Measurements from ENCODE around the gene FBXO2.

Gene FBXO2, protein sequence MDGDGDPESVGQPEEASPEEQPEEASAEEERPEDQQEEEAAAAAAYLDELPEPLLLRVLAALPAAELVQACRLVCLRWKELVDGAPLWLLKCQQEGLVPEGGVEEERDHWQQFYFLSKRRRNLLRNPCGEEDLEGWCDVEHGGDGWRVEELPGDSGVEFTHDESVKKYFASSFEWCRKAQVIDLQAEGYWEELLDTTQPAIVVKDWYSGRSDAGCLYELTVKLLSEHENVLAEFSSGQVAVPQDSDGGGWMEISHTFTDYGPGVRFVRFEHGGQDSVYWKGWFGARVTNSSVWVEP

DNA sequence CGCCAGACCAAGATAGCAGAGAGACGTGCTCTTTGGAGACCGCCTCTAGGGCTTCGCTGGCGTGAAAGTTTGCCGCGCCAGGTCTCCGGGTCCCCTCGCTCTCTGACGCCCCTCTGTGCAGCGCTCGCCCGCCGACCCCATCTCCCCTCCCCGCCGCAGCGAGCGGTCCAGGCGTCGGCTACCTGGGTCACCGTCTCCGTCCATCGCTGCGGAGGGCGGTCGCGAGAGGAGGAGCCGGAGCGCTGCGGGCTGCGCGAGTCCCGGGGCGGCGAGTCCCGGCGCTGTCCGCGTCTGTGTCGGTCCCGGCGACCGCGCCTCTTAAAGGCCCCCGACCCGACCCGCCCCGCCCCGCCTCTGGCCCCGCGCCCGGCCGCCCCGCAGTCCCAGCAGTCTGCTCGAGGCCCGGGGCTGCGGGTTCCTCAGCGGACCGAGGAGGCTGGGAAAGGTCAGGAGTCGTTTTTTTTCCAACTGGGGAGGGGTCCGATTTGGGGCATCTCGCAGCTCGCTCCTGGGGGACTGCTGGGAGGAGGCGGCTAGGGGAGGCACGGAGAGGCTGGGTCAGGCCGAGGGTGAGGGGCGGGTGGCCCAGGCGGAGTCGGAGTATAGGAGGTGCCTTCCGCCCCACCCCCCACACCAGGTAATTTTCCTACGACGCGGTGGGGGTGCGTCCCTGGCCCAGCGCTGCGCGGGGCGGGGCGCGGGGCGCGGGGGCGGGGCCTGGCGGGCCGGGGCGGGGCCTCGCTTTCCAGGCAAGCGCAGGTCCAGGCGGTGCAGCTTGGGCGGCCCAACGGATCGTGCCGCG, at the start of gene FBXO2, which contains the start of gene FBXO44:
TSS of gene FBXO2 (minus strand) at position 293 of the 802 bp plus-strand sequence. CDS start at position 204, 89 bp downstream.
TSS of gene FBXO44 (plus strand) at position 741 of the 802 bp plus-strand sequence. CDS start 959 bp downstream, outside the sequence.
- DNase-seq = no peak

DNA sequence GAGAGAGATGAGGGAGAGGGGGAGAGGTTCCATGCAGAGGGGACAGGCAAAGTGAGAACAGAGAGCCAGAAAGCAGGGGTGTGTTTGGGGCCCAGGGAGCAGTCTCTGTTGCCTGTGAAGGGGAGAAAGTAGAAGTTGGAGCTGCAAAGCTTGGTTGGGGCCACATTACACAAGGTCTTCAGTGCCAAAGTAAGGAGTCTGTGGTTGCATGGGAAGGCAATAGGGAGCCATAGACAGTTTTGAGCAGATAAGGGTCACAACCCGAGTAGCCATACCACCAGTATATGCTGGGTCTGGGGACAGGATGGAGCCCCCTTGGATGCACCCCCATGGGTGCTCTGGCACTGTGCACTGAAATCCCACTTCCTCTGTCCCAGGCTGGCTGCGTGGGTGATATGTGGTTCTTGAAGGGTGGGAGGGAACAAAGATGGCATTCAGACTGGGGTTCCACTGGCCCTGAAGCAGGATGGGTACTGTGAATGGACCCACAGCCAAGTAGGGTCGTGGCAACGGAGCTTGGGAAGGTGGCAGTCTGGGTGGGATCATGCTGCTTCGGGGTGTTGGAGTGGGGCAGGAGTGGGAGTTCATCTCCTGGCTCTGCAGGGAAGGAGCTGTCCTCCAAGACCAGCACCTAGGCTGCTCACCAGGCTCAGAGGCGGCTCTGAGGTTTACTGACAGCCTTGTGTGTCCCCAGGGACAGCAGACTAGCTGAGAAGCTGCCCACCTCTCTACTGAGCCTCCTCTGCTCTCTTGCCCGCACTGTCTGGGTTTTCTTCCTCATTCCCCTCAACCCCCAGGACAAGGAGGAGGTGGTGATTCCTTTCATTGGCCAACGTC, 49.3 kb upstream of the FBXO2 start:
- DNase-seq = no peak

DNA sequence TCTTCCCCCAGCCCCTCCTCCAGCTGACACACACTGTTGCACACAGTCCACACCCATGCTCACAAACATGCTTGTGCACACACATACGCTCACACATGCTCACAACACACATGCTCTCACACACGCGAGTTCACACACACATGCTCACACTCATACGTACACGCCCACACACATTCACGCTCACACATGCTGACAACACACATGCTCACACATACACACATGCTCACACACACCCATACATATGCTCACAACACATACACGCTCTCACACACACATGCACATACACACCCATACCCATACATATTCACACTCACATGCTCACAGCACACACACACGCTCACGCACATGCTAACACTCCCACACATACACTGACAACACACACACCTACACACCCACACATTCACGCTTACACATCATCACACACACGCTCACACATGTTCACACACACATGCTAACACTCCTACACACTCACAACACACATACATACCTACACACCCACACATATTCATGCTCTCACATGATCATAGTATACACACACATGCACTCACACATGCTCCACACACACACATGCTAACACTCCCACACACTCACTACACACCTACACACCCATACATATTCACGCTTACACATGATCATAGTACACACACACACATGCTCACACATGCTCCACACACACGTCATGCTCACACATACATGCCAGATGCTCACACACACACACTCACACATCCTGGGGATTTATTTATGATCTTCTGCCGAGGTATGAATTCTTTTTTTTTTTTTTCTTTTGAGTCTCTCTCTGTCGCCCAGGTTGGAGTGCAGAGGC, 48.0 kb upstream of the FBXO2 start:
- DNase-seq = no peak

DNA sequence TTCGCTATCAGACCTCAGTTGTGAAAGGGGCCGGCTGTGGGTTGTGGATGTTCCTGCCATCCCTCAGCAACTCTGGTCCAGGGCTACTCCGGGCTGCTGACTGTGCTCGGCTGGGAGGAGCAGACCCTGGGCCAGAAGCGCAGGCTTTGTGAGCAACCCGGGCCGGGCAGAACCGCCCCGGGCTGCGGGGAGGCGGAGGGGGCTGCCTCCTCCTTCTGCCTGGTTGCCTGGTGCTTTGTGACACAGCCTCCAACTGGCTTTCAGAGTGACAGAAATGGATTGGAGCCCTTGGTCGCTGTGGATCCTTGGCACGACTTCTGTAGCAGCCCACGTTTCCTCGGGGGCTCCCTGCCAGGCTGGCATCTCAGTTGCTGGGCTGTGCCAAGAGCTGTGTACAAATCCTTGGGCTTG, 47.3 kb upstream of the FBXO2 start:
- DNase-seq = no peak

DNA sequence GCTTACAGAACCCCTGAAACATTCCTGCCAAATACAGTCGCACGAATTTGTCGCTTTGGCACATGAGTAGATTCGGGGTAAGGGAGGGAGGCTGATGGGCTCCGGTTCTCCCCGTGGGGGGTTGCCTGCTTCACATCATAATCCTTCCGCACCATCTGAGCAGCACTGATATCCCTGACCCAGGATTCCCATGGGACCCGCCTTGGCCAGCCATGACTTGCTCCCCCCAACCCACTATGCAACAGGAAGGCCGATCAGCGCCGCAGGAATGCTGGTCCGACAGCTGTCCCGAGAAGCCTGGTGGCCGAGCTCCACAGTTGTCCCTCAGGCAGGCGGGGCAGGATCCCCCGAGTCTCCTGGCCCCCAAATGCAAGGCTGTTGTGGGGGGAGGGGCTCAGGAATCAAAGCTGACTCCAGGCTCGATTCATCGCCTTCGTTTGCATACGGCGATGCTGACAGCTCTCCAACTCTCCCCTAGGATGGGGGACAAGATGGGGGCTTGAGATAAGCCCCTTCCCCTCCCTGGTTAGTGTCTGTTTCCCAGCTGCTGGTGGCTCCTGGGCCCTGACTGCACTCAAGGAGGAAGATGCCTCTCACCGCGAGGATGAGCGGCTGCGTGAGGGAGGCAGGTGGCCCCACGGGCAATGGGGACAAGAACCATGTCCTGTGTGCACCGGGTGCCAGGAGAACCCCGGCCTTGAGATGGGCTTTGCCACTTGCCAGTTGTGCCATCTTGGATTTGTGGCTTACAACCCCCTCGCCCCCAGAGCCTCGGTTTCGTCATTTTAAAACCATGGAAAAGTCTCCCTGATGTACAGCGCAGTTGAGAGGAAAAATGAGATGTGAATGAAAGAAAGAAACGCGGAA, 46.6 kb upstream of the FBXO2 start:
- DNase-seq = no peak

DNA sequence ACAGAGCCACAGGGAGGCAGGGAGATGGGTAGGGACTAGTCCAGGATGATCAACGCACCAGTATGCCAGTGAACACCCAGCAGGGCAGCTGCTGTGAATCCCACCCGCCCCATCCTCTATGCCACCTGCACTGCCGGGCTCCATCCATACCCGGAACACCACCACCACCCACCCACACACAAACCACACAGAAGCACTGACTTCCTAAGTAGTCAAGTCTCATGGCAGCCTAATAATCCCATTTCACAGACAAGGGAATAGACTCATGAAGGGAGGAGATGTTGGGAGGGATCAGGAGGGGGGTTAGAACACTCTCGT, 43.6 kb upstream of the FBXO2 start:
- no peak for DNase-seq

DNA sequence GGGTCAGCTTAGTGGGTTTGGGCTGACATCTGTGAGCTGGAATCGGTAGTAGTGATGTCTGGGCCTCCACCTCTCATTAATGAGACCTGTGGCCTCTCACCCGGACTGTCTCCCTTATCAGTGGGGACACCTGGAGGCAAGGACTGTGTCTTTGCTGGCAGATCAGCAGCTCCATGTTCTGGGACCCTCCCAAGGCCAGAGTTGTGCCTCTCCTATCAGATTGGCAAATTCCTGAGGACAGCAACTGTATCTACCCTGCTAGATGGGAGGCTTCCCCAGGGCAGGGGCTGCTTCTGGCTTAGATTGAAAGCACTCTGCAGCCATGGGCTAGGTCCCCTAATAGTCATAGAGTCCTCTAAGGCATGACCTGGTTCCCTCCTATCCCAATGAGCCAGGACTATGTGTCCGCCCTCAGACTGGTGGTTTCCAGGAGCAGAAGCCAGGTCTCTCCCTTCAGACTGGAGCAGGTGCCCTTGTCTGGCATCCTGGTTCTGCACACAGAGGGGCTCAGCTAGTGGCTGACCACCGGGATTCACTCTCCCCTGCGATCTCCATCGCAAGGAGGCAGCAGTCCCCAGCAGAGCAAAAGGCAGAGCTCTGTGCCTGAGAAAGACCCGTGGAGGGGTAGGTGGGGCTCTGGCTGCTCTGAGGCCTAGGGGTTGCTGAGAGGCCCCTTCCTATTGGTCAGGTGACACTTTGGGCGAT, 43.1 kb upstream of the FBXO2 start:
- peak; percentile 29 for DNase-seq

DNA sequence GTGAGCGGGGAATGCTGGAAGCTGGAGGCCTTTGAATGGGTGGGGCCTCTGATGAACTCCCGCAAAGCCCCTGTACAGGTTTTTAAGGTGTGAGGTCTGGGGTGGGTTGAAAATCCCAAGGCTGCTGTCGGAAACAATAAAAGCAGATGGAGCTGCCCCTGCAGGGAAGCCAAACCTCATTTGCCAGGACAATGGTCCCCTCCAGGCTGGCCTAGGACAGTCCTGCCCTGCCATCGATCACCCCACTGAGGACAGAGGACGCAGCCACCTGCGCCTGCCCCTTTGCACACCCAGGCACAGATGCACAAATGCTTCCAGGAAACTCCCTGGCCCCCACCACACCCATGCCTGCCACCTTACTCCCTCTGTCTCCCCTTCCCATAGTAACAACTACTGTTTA, 41.6 kb upstream of the FBXO2 start:
- DNase-seq = no peak

DNA sequence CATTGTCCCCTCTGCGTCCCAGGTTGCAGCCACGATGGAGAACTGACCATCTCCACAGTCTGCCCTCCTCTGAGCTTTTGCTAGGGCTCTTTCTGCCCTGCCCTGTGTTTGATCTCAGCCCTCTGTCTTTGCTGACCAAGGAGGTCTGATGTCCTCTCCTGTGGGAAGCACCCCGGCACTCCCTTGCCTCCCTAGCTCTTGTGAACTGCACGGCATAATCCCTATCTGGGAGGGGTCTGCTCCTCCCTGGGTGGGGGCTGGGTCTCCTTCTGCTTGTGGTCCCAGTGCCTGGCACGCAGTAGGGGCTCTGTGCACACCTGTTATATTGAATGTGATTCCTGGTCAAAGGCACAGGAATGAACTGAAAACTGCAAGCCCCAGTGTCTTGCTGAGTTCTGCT, 39.7 kb upstream of the FBXO2 start:
- no peak for DNase-seq

DNA sequence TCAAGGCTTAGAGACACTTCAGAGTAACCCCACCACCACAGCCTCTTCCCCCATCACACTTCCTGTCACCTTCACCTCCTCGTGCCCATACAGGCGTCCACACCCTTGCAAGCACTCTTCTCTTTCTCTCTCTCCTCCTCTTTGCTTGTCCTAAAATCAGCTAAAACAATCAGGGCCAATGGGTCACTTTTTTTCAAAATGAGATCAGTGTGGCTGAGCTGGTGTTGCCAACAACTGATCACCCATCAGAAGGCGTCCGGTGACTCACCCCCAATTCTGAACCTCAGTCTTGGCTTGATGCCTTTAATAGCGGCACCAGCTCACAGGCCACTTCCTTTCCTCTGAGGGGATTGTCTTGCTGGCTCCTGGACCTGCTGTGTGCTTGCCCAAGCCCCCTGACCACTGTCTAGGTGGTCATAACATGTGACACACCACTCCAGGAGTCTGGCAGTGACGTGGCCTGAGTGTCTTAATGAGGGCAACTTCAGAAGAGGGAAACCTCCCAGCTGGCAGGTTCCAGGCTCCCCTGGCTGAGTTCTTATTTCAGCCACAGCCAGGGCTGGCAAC, 38.9 kb upstream of the FBXO2 start:
- DNase-seq = peak; percentile 65

DNA sequence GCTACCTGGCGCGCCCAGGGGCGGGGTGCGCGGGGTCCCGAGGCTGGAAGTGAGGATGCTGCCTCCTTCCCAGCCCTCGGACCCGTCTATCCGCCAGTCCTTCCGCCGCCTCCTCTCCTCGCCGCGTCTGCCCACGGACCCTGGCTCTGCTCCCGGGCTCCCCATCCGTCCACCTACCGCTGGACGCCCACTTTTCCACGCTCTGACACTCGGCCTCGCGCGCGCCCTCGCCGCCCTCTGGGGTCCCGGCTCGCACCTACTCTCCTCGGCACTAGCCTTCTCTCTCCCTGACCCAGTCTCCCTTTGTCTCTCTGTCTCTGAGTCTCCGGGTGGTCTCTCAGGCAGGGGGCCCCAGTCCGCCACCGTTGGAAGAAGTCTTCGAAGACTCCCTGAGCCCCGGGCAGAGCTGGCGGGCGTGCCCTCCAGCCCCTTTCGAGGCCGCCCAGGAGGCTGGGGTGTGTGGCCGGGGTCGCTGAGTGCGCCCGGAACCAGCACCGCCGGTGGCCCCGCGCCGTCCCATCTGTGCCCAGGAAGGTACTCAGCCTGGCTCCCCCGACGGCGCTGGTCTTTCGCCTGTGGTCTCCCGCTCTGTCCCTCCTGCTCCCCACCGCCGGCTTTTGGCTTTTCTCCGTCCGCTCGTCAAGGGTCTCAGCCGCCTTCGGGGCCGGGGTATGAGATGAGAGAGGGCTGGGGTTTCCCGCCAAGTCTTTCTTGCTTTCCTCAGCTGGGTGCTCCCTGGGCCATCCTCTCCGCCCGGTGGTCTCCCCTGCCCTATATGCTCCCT, 37.9 kb upstream of the FBXO2 start:
- no peak for DNase-seq

DNA sequence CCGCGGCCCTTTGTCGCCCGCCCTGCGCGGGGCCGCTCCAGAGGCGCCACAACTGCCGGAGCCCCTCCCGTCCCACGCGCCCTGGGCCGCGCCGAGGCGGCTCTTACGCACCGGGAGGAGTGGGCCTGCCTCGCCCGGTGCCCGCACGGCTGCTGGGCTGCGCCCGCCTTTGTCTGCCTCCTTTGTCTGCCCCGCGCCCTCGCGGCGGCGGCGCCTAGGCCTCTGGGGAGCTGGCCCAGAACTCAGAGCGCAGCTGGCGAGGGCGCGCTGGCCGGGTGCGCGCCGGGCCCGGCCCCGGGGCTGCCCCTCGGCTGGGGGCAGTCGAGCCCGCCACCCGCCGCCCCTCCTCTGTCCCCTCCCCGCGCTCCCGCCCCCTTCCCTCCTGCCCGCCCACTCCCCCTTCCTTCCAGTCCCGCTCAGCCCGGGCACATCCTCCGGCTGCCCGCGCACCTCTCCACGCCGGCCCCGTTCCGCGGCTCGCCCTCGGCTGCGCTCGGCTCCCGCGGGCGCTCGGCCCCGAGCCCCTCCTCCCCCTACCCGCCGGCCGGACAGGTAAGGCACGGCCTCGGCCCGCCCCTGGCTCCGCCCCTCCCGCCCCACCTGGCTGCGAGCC, 37.2 kb upstream of the FBXO2 start, which contains the start of gene DRAXIN:
TSS of gene DRAXIN (plus strand) at position 409 of the 613 bp plus-strand sequence. CDS start 14,549 bp downstream, outside the sequence.
- no peak for DNase-seq

DNA sequence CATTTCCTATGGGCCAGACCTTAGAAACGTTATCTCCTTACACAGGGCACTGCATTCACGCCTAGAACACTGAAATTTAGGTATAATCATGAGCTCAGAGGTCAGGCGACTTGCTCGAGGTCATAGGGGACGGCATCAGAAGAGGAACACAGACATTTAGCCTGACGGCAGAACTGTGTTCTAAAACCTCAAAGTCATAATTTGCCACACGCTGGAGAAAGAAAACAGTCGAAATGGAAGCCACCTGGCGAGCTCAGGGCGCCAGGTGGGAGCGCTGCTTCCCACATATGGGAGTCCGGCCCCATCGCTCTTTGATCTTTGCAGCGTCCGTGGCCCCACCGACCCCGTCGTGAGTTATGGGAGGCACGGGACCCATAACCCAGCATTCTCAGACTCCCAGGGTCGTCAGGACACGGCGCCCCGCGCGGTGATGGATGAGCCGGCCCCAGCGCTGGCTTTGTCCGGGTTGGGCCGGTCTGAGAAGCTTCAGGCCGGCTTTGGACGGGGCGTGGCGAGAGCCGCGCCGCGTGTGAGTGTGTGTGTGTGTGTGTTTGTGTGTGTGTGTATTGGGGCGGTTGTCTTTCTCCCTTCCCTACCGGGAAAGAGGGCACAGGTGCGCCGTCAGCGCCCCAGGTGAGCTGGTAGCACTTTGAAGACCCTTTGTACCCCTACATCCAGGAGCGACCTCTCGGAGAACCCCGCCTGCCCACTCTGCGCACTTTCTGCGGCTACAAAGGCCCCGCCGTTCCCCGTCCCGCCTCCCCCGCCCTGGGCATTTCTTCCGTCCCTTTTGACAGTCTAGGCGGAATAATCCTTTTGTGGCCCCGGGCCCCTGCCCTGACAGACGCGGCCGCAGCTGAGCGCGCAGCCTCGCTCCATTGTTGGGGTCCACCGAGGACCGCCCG, 36.4 kb upstream of the FBXO2 start:
- DNase-seq = peak; percentile 22

DNA sequence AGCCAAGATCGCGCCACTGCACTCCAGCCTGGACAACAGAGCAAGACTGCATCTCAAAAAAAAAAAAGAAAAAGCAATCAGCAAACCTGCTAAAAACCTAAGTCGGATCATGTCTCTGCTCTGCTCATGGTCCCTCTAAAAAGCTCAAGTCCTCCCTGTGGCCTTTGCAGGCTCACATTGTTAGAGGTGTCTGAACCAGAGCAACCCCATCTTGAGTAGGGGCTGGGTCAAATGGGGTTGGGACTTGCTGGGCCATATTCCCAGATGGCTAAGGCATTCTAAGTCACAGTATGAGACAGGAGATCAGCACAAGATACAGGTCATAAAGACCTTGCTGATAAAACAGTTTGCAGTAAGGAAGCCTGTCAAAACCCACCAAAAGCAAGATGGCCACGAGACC, 34.3 kb upstream of the FBXO2 start:
- DNase-seq = no peak

DNA sequence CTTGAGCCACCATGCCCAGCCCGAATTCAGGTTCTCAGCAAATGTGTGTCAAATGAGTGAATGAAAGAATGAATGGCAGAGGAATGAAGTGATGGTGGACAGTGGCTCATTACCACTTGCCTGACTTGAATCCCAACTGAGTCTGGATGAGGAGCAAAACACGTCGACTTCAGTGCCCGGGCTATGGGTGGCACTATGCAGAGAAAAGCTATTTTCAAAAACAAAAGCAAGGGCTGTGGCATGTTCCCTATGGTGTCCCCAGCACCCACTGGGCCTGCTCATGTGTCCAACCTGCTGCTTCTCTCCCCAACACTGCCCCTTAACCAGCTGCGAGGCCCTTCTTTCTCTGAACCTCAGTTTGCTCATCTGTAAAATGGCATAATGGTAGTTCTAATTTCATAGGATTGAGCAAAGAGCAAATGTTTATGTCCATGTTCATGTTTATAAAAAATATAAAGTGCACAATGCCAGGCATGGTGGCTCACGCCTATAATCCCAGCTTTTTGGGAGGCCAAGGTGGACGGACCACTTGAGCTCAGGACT, 31.1 kb upstream of the FBXO2 start:
- no peak for DNase-seq

DNA sequence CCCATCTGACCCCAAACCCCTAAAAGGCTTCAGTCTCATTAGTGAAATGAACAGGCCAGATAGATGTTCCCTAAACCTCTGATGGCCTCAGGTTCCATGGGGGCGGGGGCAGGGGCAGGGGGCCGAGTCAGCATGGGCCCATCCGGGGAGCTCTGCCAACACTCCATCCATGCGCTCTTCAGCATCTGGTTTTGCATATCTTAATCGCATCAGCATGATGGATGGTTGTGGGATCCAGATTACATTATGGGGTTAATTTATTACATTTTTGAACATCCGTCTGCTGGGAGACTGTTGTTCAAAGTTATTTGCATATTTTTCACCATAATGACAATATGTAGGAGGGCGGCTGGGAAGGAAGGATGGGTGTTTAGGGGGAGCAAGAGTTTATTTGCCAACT, 29.8 kb upstream of the FBXO2 start:
- no peak for DNase-seq

DNA sequence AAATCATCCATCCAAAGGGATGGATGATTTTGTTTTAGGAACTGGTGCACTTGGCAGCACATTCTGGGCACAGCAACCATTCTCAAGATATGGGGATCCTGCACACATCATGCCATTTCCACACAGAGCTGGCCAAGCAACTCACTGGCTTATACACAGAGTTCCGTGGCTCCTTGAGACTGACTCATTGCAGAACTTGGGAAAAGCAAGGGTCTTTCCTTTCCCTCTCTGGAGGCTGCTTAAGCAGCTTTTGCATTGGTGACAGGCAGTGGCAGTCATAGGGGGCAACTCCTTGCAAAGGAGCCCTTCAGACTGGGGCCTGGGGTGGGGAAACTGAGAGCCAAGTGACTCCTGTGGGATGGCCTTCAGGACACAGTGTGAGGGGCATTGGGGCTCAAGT, 28.6 kb upstream of the FBXO2 start:
- no peak for DNase-seq

DNA sequence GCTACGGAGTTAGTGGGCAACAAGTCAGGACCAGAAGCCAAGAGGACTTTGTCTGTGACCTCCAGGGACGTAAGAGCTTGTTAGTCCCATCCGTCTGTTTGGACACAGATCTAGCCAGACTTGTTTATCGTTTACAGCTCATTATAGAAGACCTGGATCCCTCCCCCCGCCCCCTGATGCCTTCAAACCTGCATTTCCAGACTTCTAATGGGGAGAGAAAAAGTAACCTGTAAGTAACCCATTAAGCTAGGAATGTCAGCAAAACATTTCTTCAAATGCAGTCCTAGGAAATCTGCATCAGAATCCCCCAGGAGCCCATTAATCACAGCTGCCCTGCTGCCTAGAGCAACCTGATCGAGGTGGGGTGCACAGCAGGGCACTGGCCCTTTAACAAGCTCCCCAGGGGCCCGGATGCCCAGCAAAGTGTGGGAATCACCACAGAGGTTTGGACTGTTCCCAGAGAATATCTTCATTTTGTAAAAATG, 28.1 kb upstream of the FBXO2 start:
- DNase-seq = no peak

All from OCI-M1 (cell line).